SK-N-SH (cell line): ENCODE measurements around the gene ROPN1L. TPM values are rescaled to one million over a fixed set of nuclear protein-coding genes. Genes with fewer than 3 reads are reported as not detected.

Experiments
- CTCF ChIA-PET: fragments of 300-600, 350-600 bp; formaldehyde crosslinking; extraction: SDS; loops from one replicate; lab custom pipeline; 2021; lab: Yijun Ruan, JAX
- POLR2A ChIA-PET: fragments of 350-600 bp; sonication (Branson Sonifier 250); formaldehyde crosslinking; extraction: SDS; loops from one replicate; lab custom pipeline; 2020; ENCODE audit warnings: antibody characterized with exemption, inconsistent platforms; lab: Yijun Ruan, JAX
- DNase-seq: peaks from one replicate; pipeline ENCODE4 v3.0.0; 2012
- H2AFZ ChIP-seq: fragments of 200-600 bp; sonication (generic); 2 replicates; pipeline ENCODE4 v1.8.1; 2016; ENCODE audit warnings: antibody characterized with exemption, mild to moderate bottlenecking, low read depth
- H3F3A ChIP-seq: fragments of 200-600 bp; sonication (generic); replicated peaks from 2 replicates; pipeline ENCODE3; 2016; ENCODE audit warnings: antibody characterized with exemption, mild to moderate bottlenecking; ENCODE audit not compliant: insufficient read depth
- H3K27ac ChIP-seq, 2 experiments: fragments of 200-500 bp in 1 of 2; fragments of 200-600 bp in 1 of 2; sonication (Bioruptor generic) in 1 of 2; sonication (generic), shearing (Covaris generic) in 1 of 2; 2 replicates each; pipeline versions ENCODE4 v1.5.1 to v1.6.1; 2014 to 2016; ENCODE audit warnings: low read depth in 2 of 2, inconsistent platforms in 1 of 2, low read length in 1 of 2, mild to moderate bottlenecking in 1 of 2, mixed read lengths in 1 of 2
- H3K27me3 ChIP-seq: fragments of 200-600 bp; sonication (generic), shearing (Covaris generic); 2 replicates; pipeline ENCODE4 v1.6.1; 2016; ENCODE audit warnings: mixed run types; ENCODE audit not compliant: insufficient read depth
- H3K36me3 ChIP-seq, 2 experiments: fragments of 200-500 bp in 1 of 2; fragments of 200-600 bp in 1 of 2; sonication (Bioruptor generic) in 1 of 2; sonication (generic) in 1 of 2; replicated peaks in 1 of 2; 2 replicates each; pipeline versions ENCODE3 to v1.5.1; 2014 to 2016; ENCODE audit warnings: low read length in 1 of 2, mild to moderate bottlenecking in 1 of 2; ENCODE audit not compliant: insufficient read depth in 2 of 2, control insufficient read depth in 1 of 2
- H3K4me1 ChIP-seq, 2 experiments: fragments of 200-500 bp in 1 of 2; fragments of 200-600 bp in 1 of 2; sonication (Bioruptor generic) in 1 of 2; sonication (generic), shearing (Covaris generic) in 1 of 2; 2 replicates each; pipeline versions ENCODE4 v1.5.1 to v1.6.1; 2014 to 2016; ENCODE audit warnings: low read depth in 1 of 2, low read length in 1 of 2, mixed run types in 1 of 2; ENCODE audit not compliant: insufficient read depth in 2 of 2, control insufficient read depth in 1 of 2
- H3K4me2 ChIP-seq: fragments of 200-600 bp; sonication (generic), shearing (Covaris generic); 2 replicates; pipeline ENCODE4 v1.6.1; 2017; ENCODE audit warnings: mixed run types
- H3K4me3 ChIP-seq, 2 experiments: fragments of 200-500 bp in 1 of 2; fragments of 200-600 bp in 1 of 2; sonication (Bioruptor generic) in 1 of 2; sonication (generic), shearing (Covaris generic) in 1 of 2; 2 replicates each; pipeline versions ENCODE4 v1.5.1 to v1.8.1; 2014 to 2016; ENCODE audit warnings: low read depth in 2 of 2, inconsistent platforms in 1 of 2, low read length in 1 of 2, mild to moderate bottlenecking in 1 of 2, mixed read lengths in 1 of 2, moderate library complexity in 1 of 2
- H3K79me2 ChIP-seq: fragments of 200-600 bp; sonication (generic); 2 replicates; pipeline ENCODE4 v1.8.1; 2017; ENCODE audit warnings: mild to moderate bottlenecking; ENCODE audit not compliant: insufficient read depth
- H3K9ac ChIP-seq: fragments of 200-600 bp; sonication (generic); 2 replicates; pipeline ENCODE4 v1.6.1; 2017; ENCODE audit warnings: mixed run types
- H3K9me2 ChIP-seq: fragments of 200-600 bp; sonication (generic); 2 replicates; pipeline ENCODE4 v1.6.1; 2017; ENCODE audit warnings: mixed run types
- H3K9me3 ChIP-seq: fragments of 200-600 bp; sonication (generic); 2 replicates; pipeline ENCODE4 v1.6.1; 2017; ENCODE audit warnings: mixed run types, mild to moderate bottlenecking, moderate library complexity
- H4K20me1 ChIP-seq: fragments of 200-600 bp; sonication (generic); 2 replicates; pipeline ENCODE4 v1.6.1; 2017; ENCODE audit warnings: mild to moderate bottlenecking, mixed run types; ENCODE audit not compliant: insufficient read depth
- CHD2 ChIP-seq: fragments of 150-350 bp; IDR thresholded peaks from 2 replicates; pipeline ENCODE4 v1.6.1; 2018; ENCODE audit warnings: low read length; ENCODE audit not compliant: partially characterized antibody
- FOXJ3 ChIP-seq: sonication (generic); formaldehyde crosslinking; IDR thresholded peaks from 2 replicates; pipeline ENCODE4 v1.5.1; 2020; ENCODE audit warnings: mild to moderate bottlenecking, missing genetic modification reagents
- GABPA ChIP-seq: IDR thresholded peaks from 2 replicates; pipeline ENCODE4 v1.4.0; 2012; ENCODE audit warnings: low read depth, mild to moderate bottlenecking
- JUND ChIP-seq: IDR thresholded peaks from 2 replicates; pipeline ENCODE4 v1.4.0; 2012
- MEF2A ChIP-seq: IDR thresholded peaks from 2 replicates; pipeline ENCODE4 v1.4.0; 2012; ENCODE audit warnings: low read depth, borderline replicate concordance
- MXI1 ChIP-seq: IDR thresholded peaks from 2 replicates; pipeline ENCODE4 v1.6.1; 2012; ENCODE audit warnings: mild to moderate bottlenecking, low read depth, low read length, improper control_type of control experiment
- NFIC ChIP-seq: IDR thresholded peaks from 2 replicates; pipeline ENCODE4 v1.4.0; 2012; ENCODE audit warnings: borderline replicate concordance
- NRF1 ChIP-seq: IDR thresholded peaks from 2 replicates; pipeline ENCODE4 v1.6.1; 2012; ENCODE audit warnings: low read depth, mild to moderate bottlenecking, low read length
- POLR2AphosphoS5 ChIP-seq: IDR thresholded peaks from 2 replicates; pipeline ENCODE4 v1.6.1; 2012; ENCODE audit warnings: low read depth, low read length
- RAD21 ChIP-seq: IDR thresholded peaks from 2 replicates; pipeline ENCODE4 v1.6.1; 2012; ENCODE audit warnings: mild to moderate bottlenecking, low read length
- RXRA ChIP-seq: IDR thresholded peaks from 2 replicates; pipeline ENCODE4 v1.4.0; 2012; ENCODE audit warnings: low read depth, mild to moderate bottlenecking, borderline replicate concordance
- SMC3 ChIP-seq: IDR thresholded peaks from 2 replicates; pipeline ENCODE4 v1.6.1; 2012; ENCODE audit warnings: low read depth, low read length, improper control_type of control experiment
- TAF1 ChIP-seq: IDR thresholded peaks from 2 replicates; pipeline ENCODE4 v1.6.1; 2012; ENCODE audit warnings: low read depth, mild to moderate bottlenecking, low read length, moderate library complexity, borderline replicate concordance
- TCF12 ChIP-seq: IDR thresholded peaks from 2 replicates; pipeline ENCODE4 v1.4.0; 2012
- YY1 ChIP-seq: IDR thresholded peaks from 2 replicates; pipeline ENCODE4 v1.4.0; 2012; ENCODE audit warnings: low read depth, mild to moderate bottlenecking
- WGBS: methylation state at CpG from one replicate; pipeline ENCODE4 v1.1.6; 2017; ENCODE audit warnings: low lambda C conversion rate; 5-methylcytosine and 5-hydroxymethylcytosine counted together
- polyA plus RNA-seq, 3 experiments: library from polyadenylated mRNA; depleted of rRNA; stranded (reverse); fragments of >200 nt; gene quantifications; 2 replicates each; pipeline ENCODE4 v1.2.3, GENCODE V29; 2012
- TF ChIP-seq, protein P1 (sequence below): IDR thresholded peaks from 2 replicates; pipeline ENCODE4; 2012
- TF ChIP-seq, protein P2 (sequence below): IDR thresholded peaks from 2 replicates; pipeline ENCODE4 v1.4.0; 2012; ENCODE audit warnings: low read depth
- TF ChIP-seq, protein P3 (sequence below): IDR thresholded peaks from 2 replicates; pipeline ENCODE4 v1.4.0; 2012; ENCODE audit warnings: low read depth, borderline replicate concordance
- TF ChIP-seq, protein P4 (sequence below): fragments of 150-350 bp; IDR thresholded peaks from 2 replicates; pipeline ENCODE4 v1.6.1; 2016; ENCODE audit warnings: mild to moderate bottlenecking, low read depth, low read length
- TF ChIP-seq, protein P5 (sequence below): fragments of 150-350 bp; IDR thresholded peaks from 2 replicates; pipeline ENCODE4 v1.6.1; 2017; ENCODE audit warnings: antibody characterized with exemption, low read length, low read depth, borderline replicate concordance

Gene ROPN1L
- polyA plus RNA-seq, 1 of the 3 experiments (the other 2 are of a cell fraction): 0.31 TPM

DNA sequence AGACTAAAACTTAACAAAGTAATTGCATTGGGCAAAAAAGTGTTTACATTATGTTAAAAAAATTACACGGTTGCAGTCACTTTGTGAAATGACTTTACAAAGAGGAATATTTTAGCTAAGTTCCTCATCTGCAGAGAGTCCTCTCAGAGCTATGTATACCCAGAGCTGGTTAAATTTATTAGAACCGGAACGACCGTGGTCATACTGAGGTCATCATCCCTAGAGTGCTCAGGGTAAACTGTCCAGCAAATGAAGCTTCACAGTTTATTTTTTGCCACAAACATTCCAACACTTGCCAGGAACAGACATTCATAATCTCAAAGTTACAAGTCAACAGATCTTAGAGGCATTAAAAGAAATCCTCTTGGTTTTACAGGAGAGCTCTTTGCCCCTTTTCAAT is 897 bp downstream of the ROPN1L start (continued):
- TF ChIP-seq FOXJ3 (CRISPR knock-in tag) (no peak), TCF12 (no peak), POLR2AphosphoS5 (no peak), CHD2 (no peak)
- TF ChIP-seq, protein P1, sequence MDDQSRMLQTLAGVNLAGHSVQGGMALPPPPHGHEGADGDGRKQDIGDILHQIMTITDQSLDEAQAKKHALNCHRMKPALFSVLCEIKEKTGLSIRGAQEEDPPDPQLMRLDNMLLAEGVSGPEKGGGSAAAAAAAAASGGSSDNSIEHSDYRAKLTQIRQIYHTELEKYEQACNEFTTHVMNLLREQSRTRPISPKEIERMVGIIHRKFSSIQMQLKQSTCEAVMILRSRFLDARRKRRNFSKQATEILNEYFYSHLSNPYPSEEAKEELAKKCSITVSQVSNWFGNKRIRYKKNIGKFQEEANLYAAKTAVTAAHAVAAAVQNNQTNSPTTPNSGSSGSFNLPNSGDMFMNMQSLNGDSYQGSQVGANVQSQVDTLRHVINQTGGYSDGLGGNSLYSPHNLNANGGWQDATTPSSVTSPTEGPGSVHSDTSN: no peak

DNA sequence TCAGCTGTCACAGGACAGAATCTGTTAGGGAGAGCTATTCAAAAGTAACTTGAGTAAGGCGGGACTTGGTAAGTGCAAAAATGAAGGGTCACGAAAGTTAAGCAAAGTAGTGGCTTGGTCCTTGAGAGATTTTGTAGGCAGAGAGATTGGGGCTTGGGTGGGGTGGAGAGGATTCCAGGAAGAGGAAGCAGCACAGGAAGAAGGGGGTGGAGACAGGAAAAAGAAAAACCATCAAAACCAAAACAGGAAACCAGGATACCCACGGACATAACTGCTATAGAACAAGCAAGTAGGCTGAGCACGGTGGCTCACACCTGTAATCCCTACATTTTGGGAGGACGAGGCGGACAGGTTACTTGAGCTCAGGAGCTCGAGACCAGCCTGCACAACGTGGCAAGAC is 3.7 kb downstream of the ROPN1L start:
- WGBS: 79% methylated on average over 8 of the region's 8 CpGs
- no peak for TF ChIP-seq CHD2
- TF ChIP-seq JUND: no peak
- TF ChIP-seq, all 33 proteins: peak for 0
- H3K27me3 ChIP-seq: no peaks in the 10 kb centered on the region
- no peaks in the 10 kb centered on the region for H3K36me3 ChIP-seq
- H3K4me2 ChIP-seq: no peak overlapping the region
- H3K9ac ChIP-seq: no peak overlapping the region
- no peak for DNase-seq
- H3K4me3 ChIP-seq: no peak overlapping the region
- H3F3A ChIP-seq: peaks cover 10% of the 10 kb centered on the region
- H3K9me3 ChIP-seq: no peaks in the 10 kb centered on the region
- H3K79me2 ChIP-seq: no peaks in the 10 kb centered on the region
- no peak overlapping the region for H3K27ac ChIP-seq
- H4K20me1 ChIP-seq: no peaks in the 10 kb centered on the region
- H3K9me2 ChIP-seq: no peaks in the 10 kb centered on the region
- ChIA-PET CTCF (interaction anchor here (0.7 to 4.8 kb wide), 4 partner anchors 11 to 183 kb away, joined by 3 to 34 read pairs (median 4); no protein-coding TSS in a partner anchor), POLR2A (no interaction called here)
- no peak overlapping the region for H2AFZ ChIP-seq
- peaks cover 0 to 8% of the 10 kb centered on the region in 2 experiments; a peak in 1 of 4 replicates for H3K4me1 ChIP-seq

DNA sequence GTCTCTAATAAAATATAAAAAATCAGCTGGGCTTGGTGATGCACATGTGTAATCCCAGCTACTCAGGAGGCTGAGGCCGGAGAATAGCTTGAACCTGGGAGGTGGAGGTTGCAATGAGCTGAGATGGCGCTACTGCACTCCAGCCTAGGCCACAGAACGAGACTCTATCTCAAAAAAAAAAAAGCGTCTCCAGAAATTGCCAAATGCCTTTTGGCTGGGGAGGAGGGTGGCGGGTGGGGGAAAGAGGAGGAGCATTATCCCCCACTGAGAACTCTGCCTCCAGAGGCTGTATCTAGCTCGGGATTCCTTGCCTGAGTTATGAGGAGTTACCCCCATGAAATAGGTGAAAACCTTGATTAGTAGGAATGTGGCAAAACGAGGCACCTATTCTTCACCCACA is 4.8 kb downstream of the ROPN1L start:
- no peak overlapping the region for H2AFZ ChIP-seq
- H3K9ac ChIP-seq: no peak overlapping the region
- no peak overlapping the region for H3K27ac ChIP-seq
- POLR2A ChIA-PET: no interaction called here
- H3K4me2 ChIP-seq: no peak overlapping the region
- peaks cover under 1% of the 10 kb centered on the region for H3F3A ChIP-seq
- no peaks in the 10 kb centered on the region for H3K79me2 ChIP-seq
- H3K4me3 ChIP-seq: no peak overlapping the region
- DNase-seq: no peak
- no peak for TF ChIP-seq YY1
- TF ChIP-seq NRF1: no peak
- TF ChIP-seq MEF2A: no peak
- no peak for TF ChIP-seq NFIC
- no peak for TF ChIP-seq RAD21
- TF ChIP-seq, protein P2, sequence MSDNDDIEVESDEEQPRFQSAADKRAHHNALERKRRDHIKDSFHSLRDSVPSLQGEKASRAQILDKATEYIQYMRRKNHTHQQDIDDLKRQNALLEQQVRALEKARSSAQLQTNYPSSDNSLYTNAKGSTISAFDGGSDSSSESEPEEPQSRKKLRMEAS: no peak
- TF ChIP-seq RXRA: no peak
- TF ChIP-seq, protein P1: no peak
- TF ChIP-seq JUND: no peak
- TF ChIP-seq, protein P3, sequence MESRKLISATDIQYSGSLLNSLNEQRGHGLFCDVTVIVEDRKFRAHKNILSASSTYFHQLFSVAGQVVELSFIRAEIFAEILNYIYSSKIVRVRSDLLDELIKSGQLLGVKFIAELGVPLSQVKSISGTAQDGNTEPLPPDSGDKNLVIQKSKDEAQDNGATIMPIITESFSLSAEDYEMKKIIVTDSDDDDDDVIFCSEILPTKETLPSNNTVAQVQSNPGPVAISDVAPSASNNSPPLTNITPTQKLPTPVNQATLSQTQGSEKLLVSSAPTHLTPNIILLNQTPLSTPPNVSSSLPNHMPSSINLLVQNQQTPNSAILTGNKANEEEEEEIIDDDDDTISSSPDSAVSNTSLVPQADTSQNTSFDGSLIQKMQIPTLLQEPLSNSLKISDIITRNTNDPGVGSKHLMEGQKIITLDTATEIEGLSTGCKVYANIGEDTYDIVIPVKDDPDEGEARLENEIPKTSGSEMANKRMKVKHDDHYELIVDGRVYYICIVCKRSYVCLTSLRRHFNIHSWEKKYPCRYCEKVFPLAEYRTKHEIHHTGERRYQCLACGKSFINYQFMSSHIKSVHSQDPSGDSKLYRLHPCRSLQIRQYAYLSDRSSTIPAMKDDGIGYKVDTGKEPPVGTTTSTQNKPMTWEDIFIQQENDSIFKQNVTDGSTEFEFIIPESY: no peak
- TF ChIP-seq, protein P4, sequence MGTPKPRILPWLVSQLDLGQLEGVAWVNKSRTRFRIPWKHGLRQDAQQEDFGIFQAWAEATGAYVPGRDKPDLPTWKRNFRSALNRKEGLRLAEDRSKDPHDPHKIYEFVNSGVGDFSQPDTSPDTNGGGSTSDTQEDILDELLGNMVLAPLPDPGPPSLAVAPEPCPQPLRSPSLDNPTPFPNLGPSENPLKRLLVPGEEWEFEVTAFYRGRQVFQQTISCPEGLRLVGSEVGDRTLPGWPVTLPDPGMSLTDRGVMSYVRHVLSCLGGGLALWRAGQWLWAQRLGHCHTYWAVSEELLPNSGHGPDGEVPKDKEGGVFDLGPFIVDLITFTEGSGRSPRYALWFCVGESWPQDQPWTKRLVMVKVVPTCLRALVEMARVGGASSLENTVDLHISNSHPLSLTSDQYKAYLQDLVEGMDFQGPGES: no peak
- TF ChIP-seq TAF1: no peak
- TF ChIP-seq POLR2AphosphoS5: no peak
- no peak for TF ChIP-seq SMC3
- TF ChIP-seq MXI1: no peak
- no peak for TF ChIP-seq GABPA
- TF ChIP-seq, protein P5, sequence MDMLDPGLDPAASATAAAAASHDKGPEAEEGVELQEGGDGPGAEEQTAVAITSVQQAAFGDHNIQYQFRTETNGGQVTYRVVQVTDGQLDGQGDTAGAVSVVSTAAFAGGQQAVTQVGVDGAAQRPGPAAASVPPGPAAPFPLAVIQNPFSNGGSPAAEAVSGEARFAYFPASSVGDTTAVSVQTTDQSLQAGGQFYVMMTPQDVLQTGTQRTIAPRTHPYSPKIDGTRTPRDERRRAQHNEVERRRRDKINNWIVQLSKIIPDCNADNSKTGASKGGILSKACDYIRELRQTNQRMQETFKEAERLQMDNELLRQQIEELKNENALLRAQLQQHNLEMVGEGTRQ: no peak
- TF ChIP-seq, all 33 proteins: peak for 0
- CTCF ChIA-PET: interaction anchor here (0.9 to 4.8 kb wide), 2 partner anchors 10 to 182 kb away, joined by 3 to 34 read pairs; no protein-coding TSS in a partner anchor
- Histone ChIP-seq H4K20me1 (no peaks in the 10 kb centered on the region), H3K36me3 (no peaks in the 10 kb centered on the region), H3K9me2 (no peaks in the 10 kb centered on the region), H3K4me1 (peaks cover 0 to 5% of the 10 kb centered on the region in 2 experiments; a peak in 1 of 4 replicates), H3K9me3 (no peaks in the 10 kb centered on the region), H3K27me3 (no peaks in the 10 kb centered on the region)
- 79% methylated on average over 7 of the region's 7 CpGs for WGBS
